ENCODE data around the gene LDB3.
A peak's percentile ranks its signal among the peaks of the same experiment; 100 is the strongest.
"Not testable (repeated sequence)": the region's sequence is repeated elsewhere in the genome, so short reads cannot be mapped to it uniquely, and the experiment has no call there.

LDB3 gene, protein sequence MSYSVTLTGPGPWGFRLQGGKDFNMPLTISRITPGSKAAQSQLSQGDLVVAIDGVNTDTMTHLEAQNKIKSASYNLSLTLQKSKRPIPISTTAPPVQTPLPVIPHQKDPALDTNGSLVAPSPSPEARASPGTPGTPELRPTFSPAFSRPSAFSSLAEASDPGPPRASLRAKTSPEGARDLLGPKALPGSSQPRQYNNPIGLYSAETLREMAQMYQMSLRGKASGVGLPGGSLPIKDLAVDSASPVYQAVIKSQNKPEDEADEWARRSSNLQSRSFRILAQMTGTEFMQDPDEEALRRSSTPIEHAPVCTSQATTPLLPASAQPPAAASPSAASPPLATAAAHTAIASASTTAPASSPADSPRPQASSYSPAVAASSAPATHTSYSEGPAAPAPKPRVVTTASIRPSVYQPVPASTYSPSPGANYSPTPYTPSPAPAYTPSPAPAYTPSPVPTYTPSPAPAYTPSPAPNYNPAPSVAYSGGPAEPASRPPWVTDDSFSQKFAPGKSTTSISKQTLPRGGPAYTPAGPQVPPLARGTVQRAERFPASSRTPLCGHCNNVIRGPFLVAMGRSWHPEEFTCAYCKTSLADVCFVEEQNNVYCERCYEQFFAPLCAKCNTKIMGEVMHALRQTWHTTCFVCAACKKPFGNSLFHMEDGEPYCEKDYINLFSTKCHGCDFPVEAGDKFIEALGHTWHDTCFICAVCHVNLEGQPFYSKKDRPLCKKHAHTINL

DNA sequence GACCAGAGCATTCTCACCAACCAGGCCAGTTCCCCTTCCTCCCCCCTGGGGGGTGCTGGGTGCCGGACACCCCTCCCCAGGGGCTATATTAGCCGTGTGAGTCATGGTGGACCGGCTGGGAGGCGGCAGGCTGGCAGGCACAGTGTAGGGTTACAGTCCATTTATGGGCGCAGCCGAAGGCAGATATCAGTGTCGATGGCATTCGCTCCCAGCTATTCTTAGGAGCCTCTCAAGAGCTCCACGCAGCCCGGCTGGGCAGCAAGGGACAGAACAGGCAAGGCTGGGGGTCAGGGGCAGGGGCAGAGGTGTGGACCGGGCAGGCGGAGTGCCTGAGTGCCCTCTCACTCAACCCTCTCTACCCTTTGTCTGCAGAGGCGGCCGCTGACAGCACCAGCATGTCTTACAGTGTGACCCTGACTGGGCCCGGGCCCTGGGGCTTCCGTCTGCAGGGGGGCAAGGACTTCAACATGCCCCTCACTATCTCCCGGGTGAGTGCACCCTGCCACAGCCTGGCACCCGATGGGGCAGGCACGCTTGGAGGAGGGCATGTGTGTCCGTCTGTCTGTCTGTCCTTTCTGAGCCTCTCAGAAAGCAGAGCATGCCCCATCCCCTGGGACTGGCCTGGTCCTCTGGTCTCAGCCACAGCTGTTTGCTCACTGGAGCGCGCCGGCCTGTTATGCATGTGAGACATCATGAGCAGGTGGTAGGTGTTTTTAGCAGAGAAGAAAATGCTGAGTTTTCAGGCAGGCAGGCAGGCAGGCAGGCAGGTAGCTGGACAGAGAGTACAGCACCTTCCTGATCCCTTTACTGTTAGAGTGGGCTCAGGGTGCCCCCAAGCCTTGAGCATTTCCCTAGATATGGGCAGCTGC lies at the start of gene LDB3:
Gene LDB3, plus strand, starts transcription at position 215 of the 869 bp plus-strand sequence. Its CDS starts 181 bp downstream, at position 396.
- FAIRE-seq (peak; percentile 94), DNase-seq (ENCODE audit: insufficient read length, low spot score) (peak; percentile 71)

DNA sequence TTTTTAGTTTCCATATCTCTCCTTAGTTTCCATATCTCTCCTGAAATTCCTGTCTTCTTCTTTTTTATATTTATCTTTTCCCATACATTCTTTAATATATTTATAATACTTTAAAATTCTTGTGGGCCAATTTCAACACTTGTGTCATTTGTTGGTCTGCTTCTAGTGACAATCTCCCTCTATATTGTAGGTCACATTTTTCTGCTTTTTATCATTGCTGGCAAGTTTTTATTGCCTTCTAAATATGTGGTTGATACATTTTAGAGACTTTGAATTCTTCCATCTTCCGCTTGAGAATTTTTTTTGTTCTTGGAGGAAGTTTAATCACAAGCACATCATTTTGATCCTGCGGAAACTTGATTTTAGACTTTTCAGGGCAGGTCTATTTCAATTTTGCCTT lies 40.0 kb upstream of the LDB3 start:
- DNase-seq (ENCODE audit: insufficient read length, low spot score) = no peak
- no peak for FAIRE-seq

DNA sequence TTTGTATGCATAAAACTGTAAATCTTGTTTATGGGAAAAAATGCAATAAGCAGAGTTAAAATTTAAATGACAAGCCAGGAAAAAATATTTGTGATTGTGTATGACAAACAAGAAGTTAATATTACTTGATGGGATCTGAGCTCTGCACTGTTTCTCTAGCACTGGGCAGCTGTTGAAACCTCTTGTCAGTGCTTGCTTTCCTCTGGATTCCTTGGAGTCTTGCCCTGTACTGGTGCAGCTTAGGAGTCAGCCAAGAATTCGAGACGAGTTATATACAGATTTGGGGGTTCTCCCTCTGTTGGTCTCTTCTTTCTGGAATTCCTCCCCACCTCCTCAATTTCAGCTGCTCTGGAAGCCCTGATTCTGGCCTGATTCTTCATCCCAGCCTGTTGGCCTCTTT lies 38.2 kb upstream of the LDB3 start:
- no peak for DNase-seq (ENCODE audit: insufficient read length, low spot score)
- FAIRE-seq = no peak

DNA sequence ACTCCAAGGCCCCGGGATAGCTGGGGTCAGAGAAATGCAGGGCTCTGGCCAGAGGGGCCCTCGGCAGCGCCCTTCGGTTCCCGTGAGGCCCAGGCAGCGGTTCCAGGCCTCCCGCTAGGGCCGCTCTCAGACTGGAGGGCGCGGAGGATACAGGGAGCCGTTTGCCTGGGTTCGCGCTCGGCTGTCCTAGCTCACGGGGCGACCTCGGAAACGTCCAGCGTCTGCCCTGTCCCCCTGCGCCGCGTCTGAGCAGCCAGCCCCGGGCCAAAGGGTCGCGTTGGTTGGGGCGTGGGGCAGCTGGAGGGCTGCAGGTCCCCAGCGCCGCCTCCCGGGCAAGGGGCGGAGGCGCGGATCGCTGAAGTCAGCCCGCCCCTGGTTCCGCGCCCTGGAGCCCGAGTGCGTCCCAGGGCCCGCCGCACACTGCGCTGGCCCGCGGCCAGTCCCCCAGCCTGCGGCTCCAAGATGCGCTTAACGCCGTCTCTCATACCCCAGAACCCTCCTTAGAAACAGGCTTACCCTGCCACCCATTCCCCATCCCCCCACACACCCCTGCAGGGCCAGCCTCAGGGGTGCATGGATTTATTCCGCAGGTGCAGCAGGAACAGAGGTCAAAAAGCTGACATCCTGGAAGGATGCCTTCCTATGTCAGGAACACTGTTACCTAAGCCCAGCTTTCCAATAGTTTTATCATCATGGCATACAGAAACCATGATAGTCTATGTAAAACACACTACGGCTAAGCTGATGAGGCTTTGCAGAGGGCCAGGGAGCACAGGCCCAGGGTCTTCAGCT lies 36.1 kb upstream of the LDB3 start:
- DNase-seq (ENCODE audit: insufficient read length, low spot score) (no peak), FAIRE-seq (no peak)

DNA sequence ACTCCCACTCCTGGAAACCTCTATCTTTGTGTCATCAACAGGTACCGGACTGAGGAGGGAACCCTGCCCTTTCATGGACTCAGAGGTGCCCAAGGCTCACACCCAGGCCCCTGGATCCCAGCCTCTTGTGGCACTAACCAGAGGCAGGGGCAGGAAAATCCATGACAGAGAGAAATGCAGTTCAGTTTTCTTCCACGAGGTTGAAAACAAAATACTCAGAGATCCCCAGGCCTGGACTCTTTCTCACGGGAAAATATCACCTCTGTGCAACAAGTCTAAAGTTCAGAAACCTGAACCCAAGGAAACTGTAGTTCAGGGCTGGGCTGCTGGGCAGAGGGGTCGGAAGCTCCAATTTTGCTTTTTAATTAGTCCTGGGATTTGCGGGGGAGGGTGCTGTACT lies 35.4 kb upstream of the LDB3 start:
- no peak for FAIRE-seq

DNA sequence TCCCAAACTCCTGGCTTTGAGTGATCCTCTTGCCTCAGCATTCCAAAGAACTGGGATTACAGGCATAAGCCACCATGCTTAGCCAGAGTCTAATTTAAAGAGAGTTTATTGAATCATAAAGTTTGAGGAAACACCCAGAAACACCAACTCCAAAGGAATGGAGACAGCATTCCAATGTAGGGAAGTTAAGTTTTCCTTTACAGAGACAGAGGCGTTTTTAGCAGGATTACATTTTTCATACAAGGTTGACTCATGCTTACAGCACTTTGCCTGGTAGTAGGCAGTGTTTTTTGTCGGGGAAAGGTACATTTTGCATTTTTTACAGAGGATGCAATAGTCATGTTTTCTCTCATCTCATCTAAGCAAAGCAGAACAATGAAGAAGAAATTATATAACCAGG lies 32.9 kb upstream of the LDB3 start:
- DNase-seq (ENCODE audit: insufficient read length, low spot score) (peak; percentile 45), FAIRE-seq (no peak)

More for the DNA sequence above, 35.4 kb upstream of the LDB3 start:
- no peak for DNase-seq (ENCODE audit: insufficient read length, low spot score)

DNA sequence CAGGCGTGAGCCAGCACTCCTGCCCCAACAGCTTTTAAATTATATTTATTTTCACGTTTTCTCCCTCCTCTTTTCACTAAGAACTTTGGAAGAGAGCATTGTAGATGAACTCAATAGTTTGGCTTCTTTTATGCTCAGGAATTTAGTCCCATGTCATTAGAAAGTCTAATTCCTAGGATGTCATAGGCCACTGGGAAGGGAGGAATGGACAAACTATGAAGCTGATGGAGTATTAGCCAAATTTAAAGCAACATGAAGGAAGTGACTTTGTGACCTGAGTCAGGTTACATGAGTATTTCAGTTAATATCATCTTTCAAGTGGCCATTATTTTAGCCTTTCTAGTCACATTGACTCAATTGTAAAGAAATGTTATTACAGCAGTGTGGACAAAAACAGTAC lies 32.0 kb upstream of the LDB3 start:
- FAIRE-seq = no peak
- no peak for DNase-seq (ENCODE audit: insufficient read length, low spot score)

DNA sequence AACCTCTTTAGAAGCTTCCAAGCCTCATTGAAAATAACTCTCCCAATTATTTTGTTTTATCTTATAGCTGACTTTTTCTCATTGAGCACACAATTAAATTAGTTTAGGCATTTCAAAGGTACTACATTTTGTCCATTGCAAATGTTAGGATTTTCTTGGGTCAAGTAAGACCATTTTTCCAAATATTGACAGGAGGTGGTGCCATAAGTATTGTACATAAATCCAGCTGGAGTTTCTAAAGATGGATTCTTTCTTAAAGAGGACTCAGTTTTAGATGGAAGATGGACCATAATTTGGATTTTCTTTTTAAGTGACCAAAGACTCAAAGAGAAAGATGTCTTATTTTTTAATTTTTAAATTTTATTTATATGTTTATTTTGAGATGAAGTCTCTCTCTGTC lies 26.3 kb upstream of the LDB3 start:
- no peak for FAIRE-seq
- DNase-seq (ENCODE audit: insufficient read length, low spot score) = no peak

DNA sequence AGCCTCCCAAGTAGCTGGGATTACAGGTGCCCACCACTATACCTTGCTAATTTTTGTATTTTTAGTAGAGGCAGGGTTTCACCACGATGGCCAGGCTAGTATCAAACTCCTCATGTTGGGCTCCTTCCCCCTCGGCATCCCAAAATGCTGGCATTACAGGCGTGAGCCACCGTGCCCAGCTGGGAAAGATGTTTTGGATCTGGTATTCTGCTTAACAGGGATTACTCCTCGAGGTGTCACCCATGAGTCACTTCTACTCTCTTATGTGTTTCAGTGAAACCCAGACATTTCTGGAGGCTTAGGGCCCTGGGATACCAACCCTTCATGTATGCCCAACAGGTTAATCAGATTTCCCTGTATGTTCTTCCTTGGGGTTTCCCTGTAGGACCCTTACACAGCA lies 25.8 kb upstream of the LDB3 start:
- FAIRE-seq = no peak

DNA sequence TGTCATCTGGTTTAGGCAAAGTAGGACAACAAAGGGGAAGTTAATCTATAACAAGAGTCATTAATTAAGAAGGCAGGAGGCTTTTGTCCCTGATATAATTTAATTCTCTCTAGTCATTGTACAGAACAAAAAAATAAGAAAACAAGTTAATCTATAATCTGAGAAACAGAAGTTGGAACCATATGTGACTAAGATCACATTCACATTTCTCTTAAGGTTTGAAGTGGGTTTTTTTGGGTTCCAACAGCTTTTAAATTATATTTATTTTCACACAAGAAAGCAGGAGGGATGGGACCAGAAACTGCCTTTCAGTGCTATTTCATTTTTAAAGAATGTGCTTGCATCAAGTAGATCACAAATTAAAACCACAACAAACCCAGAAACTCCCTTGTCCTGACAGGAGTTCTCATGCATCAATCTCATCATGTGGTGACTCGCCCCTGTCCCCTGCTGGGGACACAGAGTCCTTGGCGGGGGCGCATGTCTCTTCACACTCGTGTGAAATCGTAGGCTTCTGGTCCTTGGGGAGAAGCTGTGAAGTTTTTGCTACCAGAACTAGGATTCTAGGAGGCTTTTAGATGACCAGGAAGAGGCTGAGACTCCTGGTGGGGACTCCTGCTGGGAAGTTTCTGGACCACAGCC lies 24.0 kb upstream of the LDB3 start:
- no peak for FAIRE-seq
- DNase-seq (ENCODE audit: insufficient read length, low spot score) = no peak

More for the DNA sequence above, 25.8 kb upstream of the LDB3 start:
- DNase-seq (ENCODE audit: insufficient read length, low spot score) = no peak

DNA sequence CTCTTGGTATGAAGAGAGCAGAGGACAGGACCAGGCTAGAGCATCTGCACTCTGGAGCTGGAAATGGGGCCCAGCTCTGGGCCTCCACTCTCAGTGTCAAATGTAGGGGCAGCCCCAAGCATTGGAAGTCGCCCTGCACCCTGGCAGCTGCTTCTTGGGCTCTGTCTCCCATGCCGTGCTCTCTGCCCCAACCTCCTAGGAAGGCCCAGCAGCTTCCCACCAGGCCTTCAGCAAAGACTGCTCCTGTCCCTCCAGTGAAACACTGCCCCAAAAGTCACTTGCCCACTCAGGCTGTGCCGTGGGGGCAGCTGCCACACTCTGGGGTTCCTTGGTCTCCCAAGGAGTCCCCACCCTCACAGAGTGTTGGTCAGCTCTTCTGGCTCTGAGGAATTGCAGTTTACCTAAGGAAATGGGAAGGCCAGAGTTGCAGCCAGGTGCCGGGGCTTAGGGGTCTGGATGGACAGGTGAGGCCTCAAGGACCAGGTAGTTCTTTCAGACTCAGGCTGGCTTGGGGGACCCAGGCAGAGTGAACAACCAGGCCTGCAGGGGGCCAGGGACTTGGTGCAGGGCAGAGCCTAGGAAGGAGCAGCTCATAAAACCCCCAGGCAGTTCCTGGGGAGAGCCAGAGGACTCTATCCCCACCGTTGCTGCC lies 23.4 kb upstream of the LDB3 start:
- DNase-seq (ENCODE audit: insufficient read length, low spot score) (no peak), FAIRE-seq (no peak)

DNA sequence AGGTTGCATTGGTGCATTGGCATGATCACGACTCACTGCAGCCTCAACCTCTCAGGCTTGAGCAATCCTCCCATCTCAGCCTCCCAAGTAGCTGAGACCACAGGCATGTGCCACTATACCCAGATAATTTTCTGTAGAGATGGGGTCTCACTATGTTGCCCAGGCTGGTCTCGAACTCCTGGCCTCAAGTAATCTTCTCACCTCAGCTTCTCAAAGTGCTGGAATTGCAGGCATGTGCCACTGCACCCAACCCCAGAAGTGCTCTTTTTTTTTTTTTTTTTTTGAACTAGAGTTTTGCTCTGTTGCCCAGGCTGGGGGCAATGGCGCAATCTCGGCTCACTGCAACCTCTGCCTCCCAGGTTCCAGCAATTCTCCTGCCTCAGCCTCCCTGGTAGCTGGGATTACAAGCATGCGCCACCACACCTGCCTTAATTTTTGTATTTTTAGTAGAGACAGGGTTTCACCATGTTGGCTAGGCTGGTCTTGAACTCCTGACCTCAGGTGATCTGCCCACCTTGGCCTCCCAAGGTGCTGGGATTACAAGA lies 22.6 kb upstream of the LDB3 start:
- FAIRE-seq; DNase-seq (ENCODE audit: insufficient read length, low spot score): not testable (repeated sequence)

DNA sequence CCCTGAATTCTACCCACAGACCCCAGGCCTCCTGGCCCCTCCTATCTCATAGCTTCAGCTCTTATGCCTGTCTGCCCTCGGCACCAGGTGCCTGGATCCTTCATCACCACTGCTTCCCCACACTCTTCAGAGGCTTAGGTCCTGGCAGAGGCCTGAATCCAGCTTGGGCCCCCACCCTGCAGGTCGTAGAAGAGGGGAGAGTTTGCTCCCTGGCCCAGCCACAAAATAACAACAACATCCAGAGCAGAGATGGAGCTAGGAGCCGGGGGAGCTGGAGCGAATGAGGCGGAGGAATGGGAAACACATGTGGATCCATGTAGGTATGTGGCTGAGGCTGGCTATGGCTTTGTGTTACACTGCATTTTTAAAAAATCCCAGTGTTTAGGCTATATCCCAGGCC lies 21.8 kb upstream of the LDB3 start:
- FAIRE-seq = no peak

DNA sequence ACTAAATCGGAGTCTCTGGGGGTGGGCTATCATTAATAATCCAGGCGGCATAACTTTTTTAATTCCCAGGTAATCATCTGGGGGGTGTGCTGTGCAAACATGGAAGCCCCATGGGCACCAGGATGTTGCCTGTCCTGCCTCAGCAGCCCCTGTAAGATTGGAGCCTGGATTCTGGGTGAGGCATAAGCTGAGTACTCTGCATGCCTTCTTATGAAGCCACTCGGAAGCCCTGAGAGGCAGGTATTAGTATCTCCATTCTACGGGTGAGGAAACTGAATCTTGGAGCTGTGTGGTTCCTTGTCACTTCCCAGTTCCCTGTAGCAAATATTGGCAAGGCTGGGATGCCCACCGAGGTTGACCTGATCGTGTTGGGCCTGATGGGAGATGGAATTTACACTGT lies 21.4 kb upstream of the LDB3 start:
- DNase-seq (ENCODE audit: insufficient read length, low spot score) (no peak), FAIRE-seq (no peak)

More for the DNA sequence above, 21.8 kb upstream of the LDB3 start:
- no peak for DNase-seq (ENCODE audit: insufficient read length, low spot score)

DNA sequence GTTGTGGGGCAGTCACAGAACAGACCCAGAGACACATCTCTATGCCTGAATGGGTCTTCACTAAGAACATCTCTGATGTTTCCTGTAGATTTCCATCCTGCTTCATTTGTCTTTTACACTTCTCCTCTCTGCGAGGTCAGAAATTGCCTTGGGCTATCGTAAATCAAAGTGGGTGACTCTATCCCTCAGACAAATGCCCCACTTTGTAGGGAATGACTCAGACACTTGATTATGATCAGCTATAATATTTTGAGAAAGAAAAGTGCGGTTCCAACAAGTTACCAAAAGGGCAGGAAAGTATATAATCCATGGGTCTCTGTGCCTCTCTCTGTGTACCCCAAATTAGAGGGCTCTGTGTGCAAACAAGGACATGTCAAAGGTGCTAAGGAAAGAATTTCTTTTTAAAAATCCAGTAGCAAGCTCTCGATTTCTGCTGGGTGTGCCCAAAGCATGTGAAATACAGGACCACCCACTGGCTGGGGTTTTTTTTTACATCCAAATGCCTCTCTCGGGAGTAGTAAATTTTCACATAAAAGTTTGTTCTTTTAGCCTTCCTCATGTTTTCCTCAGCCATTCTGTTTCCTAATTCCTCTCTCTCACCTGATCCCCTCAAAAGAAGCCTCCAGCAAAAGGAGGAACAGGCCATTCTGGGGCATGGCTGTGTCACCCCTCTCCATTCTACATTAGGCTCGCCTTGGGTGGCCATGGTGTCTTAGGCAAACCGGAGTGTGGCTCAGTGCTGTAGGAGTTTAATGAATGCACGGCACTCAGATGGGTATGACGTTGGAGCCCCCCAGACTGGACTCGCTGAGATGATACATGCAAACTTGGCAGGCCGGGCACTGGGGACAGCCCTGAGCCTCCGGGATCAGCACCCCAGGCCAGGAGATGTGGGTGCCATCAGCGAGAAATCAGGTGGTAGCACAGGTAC lies 20.3 kb upstream of the LDB3 start:
- DNase-seq (ENCODE audit: insufficient read length, low spot score) = peak; percentile 79
- FAIRE-seq = peak; percentile 79

DNA sequence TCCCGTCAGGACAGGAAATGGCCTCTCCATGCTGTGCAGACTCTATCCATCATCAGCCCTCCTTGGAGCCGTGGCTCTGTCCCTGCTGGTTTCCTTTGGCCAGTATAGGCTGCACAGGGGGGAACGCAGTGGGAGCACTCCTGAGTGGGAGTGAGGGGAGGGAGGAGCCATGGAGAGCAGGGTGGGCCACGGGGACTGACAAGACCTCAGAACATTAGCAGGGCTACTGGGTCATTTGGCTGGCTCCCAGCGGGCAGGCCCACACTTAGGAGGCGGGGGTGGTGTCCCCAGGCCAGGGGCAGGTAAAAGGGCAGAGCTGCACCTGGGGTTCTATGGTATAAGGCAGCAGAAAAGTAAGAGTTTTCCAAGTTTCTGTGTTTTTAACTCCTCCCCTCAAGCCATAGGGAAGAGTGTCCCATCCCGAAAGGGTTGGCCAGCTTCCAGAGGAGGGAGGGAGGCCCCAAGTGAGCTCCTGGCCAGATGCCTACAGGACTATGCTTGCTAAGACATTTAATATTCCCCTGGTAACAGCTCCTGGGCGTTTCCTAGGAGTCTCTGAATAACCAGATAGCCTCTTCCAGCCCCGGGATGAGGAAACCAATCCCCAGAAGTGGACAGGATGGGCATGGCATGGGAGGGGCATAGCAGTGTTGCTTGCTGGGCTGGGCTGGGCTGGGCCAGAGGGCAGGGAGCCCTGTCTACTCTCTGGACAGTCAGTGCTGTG lies 19.4 kb upstream of the LDB3 start:
- peak; percentile 69 for FAIRE-seq
- peak; percentile 82 for DNase-seq (ENCODE audit: insufficient read length, low spot score)

DNA sequence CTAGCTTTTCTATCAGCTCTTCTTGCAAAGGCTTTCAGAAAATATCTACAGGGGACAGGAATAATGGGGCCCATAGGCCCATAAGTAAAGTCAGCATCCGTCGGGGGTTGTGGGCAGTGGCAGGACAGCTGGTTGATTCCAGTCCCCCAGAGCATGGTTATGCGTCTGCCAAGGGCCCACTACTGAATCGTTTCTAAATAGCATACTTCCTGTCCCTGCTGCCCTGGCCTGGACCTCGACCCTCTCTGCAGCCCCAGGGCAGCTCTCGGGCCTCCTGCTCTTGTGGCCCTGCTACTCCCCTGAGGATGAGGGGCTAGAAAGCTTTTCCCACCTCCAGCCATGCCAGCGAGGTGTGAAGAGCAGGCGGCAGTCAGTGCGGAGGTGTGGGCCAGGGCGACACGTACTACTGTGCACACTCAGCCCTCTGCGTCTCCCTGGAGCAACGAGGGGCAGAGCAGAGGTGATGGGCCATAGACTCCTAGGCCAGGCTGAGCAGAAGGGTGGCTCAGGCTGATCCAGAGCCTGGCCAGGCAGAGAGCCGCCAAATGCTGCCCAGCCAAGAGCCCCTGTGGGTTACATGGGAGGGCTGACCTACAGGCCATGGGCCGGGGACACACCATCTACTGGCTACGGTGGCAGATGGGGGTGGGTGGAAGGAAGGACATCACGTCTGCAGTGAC lies 18.7 kb upstream of the LDB3 start:
- no peak for DNase-seq (ENCODE audit: insufficient read length, low spot score)
- FAIRE-seq = no peak

Measured in HTR-8/SVneo (cell line).